Prostate gland (tissue), 2 donors: ENCODE results near the gene RGS10. TPM values are rescaled to one million over a fixed set of nuclear protein-coding genes. Genes with fewer than 3 reads are reported as not detected.

Experiments used
- DNase-seq: peaks from one replicate; pipeline ENCODE4 v3.0.0-alpha.2; 2019; ENCODE audit warnings: low spot score
- H3K27ac ChIP-seq, 2 donors: fragments of 200-600 bp; sonication (generic); 2 replicates each; pipeline ENCODE4 v1.5.1; 2017 to 2019
- H3K27me3 ChIP-seq: fragments of 200-600 bp; sonication (generic); replicated peaks from 2 replicates; pipeline ENCODE4 v1.5.1; 2019; ENCODE audit not compliant: insufficient read depth
- H3K36me3 ChIP-seq, 2 donors: fragments of 200-600 bp; sonication (generic); 1 replicate in 1 of 2; 2 replicates in 1 of 2; pipeline versions ENCODE4 v1.5.1 to v1.8.1; 2017 to 2019
- H3K4me1 ChIP-seq: fragments of 200-600 bp; sonication (generic); replicated peaks from 2 replicates; pipeline ENCODE4 v1.5.1; 2019
- H3K4me3 ChIP-seq, 2 donors: fragments of 200-600 bp; sonication (generic); 2 replicates each; pipeline ENCODE4 v1.5.1; 2017 to 2019
- H3K9me3 ChIP-seq: fragments of 200-600 bp; sonication (generic); 2 replicates; pipeline ENCODE4 v1.5.1; 2017
- CTCF ChIP-seq, 4 experiments: fragments of 200-600 bp in 2 of 4; fragments of 450-650 bp in 2 of 4; sonication (generic) in 2 of 4; IDR thresholded peaks; 1 replicate in 3 of 4; 2 replicates in 1 of 4; pipeline ENCODE4 v1.5.1; 2016 to 2019; ENCODE audit warnings: antibody characterized with exemption in 4 of 4, mild to moderate bottlenecking in 2 of 4, moderate library complexity in 2 of 4
- POLR2A ChIP-seq: fragments of 450-650 bp; IDR thresholded peaks from one replicate; pipeline ENCODE4 v1.6.1; 2016; ENCODE audit warnings: antibody characterized with exemption, mild to moderate bottlenecking
- POLR2AphosphoS5 ChIP-seq: sonication (generic); formaldehyde crosslinking; IDR thresholded peaks from one replicate; pipeline ENCODE4 v1.6.1; 2017; ENCODE audit warnings: antibody characterized with exemption
- WGBS: methylation state at CpG from one replicate; pipeline ENCODE4 v1.1.5; 2018; 5-methylcytosine and 5-hydroxymethylcytosine counted together
- intact Hi-C: fragments of 100-400 bp; cut with DNase I; formaldehyde crosslinking; loops from one replicate; pipeline ENCODE4 v1.14.2; 2022
- total RNA-seq, 2 donors: library from RNA; depleted of rRNA; stranded (reverse); fragments of >200 nt; gene quantifications; one replicate each; pipeline ENCODE4 v1.1.0, GENCODE V29; 2016

Gene RGS10
- total RNA-seq, 2 donors from 2014 or later, result 12.4 to 67.7 TPM

DNA sequence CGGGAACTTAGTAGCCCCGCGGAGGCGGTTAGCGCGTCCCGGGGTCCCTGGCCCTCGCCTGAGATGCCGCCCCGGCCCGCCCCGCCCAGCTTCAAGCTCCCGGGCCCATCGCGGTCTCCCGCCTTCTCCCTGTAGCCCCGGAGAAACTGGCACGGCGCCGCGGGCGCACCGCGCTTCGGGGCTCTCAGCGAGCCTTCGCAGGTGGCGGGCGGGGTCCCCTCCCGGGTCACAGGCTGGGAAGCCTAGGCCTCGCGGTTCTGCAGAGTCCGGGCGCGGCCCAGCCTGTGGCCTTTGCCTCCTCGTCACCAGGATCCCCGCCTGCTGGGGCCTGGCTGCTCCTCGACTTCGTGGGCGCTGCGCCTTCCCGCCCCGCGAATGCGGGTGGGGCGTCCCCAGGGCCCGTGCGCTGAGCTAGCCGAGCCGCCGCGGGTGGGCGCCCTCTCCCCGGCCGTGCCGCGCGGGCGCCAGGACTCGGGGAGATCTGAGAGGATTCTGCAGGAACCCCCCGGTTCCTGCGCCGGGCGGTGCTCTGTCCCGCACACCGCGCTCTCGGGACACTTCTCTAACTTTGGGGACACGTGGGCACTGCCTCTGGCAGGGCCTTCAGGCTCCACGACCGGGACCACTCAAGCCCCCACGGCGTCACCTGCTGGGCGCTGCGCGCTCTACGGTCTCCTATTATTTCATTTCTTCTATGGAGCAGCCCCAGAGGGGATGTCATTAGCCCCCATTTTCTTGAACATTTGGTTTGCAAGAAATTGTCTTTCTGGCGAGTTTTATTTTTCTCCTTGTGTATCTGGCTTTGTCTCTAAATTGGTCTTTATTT, 682 bp upstream of the RGS10 start:
- no peak for TF ChIP-seq POLR2AphosphoS5
- peak in 3 of 4 experiments; percentile 30 to 61 (median 61) for TF ChIP-seq CTCF (IDR thresholded peaks at IDR 0.05)
- WGBS, result 1% methylated on average over 13 of the region's 78 CpGs
- no peaks in the 10 kb centered on the region for H3K36me3 ChIP-seq
- H3K27ac ChIP-seq, result peak overlapping the region; percentile 76 to 79
- no peaks in the 10 kb centered on the region for H3K27me3 ChIP-seq
- peak; percentile 43 for DNase-seq
- H3K4me1 ChIP-seq, result peaks cover 8% of the 10 kb centered on the region
- no peaks in the 10 kb centered on the region for H3K9me3 ChIP-seq
- peak overlapping the region; percentile 76 to 85 for H3K4me3 ChIP-seq
- intact Hi-C loops, result loop anchor here (2.0 kb wide), 1 partner anchor 336 kb away; the partner anchor contains the start of gene GRK5

- intact Hi-C loops, result loop anchor here (2.0 kb wide), 1 partner anchor 335 kb away; the partner anchor contains the start of gene GRK5
Measured at GRCh38 chr10:119541459-119542356, 811 bp downstream of the RGS10 start.

GRCh38 chr10:119541046-119541445, 1.5 kb downstream of the RGS10 start:
- intact Hi-C loops, result no loop called here
- Histone ChIP-seq H3K4me3 (peak overlapping the region in 1 of 2 donors; percentile 76), H3K4me1 (peaks cover 16% of the 10 kb centered on the region), H3K9me3 (no peaks in the 10 kb centered on the region), H3K27ac (no peak overlapping the region), H3K27me3 (no peaks in the 10 kb centered on the region), H3K36me3 (no peaks in the 10 kb centered on the region)
- 50% methylated on average over 6 of the region's 6 CpGs for WGBS
- DNase-seq, result no peak
- TF ChIP-seq CTCF (IDR thresholded peaks at IDR 0.05) (no peak), POLR2A (no peak), POLR2AphosphoS5 (no peak)

More at GRCh38 chr10:119541459-119542356, 811 bp downstream of the RGS10 start:
- TF ChIP-seq POLR2A, result no peak
- TF ChIP-seq POLR2AphosphoS5, result no peak
- TF ChIP-seq CTCF (IDR thresholded peaks at IDR 0.05), result no peak
- Histone ChIP-seq H3K27ac (peak overlapping the region; percentile 76 to 79), H3K9me3 (no peaks in the 10 kb centered on the region), H3K4me3 (peak overlapping the region; percentile 76 to 85), H3K4me1 (peaks cover 11% of the 10 kb centered on the region), H3K36me3 (no peaks in the 10 kb centered on the region), H3K27me3 (no peaks in the 10 kb centered on the region)
- 47% methylated on average over 57 of the region's 57 CpGs for WGBS
- no peak for DNase-seq

- intact Hi-C loops, result no loop called here
- Histone ChIP-seq H3K36me3 (no peaks in the 10 kb centered on the region), H3K9me3 (no peaks in the 10 kb centered on the region), H3K4me3 (no peak overlapping the region), H3K27ac (peak overlapping the region in 1 of 2 donors; percentile 73), H3K4me1 (peaks cover 16% of the 10 kb centered on the region), H3K27me3 (no peaks in the 10 kb centered on the region)
- DNase-seq, result no peak
- 95% methylated on average over 4 of the region's 4 CpGs for WGBS
- TF ChIP-seq POLR2AphosphoS5 (no peak), CTCF (IDR thresholded peaks at IDR 0.05) (no peak), POLR2A (no peak)
Measured at GRCh38 chr10:119540038-119540437, 2.5 kb downstream of the RGS10 start.
